ENCODE measurements around the gene MORC2.

DNA sequence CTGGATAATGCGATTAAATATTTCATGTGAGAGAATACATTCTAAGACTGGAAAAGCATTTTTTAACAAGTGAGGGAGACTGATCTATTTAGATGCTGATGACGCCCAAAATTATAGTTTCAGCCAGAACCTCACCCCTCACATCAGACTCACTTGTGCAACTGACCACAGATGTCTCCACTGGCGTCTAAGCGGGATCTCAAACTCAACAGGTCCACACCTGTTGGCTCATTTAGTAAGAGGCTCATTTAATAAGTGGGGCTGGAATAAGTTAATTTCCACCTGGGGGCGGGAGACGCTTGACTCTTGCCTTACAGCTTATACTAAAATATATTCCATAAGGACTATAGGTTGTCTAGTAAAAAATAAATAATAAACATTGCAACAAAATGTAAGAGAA lies 47.5 kb downstream of the MORC2 start:
- TF ChIP-seq, protein P1, sequence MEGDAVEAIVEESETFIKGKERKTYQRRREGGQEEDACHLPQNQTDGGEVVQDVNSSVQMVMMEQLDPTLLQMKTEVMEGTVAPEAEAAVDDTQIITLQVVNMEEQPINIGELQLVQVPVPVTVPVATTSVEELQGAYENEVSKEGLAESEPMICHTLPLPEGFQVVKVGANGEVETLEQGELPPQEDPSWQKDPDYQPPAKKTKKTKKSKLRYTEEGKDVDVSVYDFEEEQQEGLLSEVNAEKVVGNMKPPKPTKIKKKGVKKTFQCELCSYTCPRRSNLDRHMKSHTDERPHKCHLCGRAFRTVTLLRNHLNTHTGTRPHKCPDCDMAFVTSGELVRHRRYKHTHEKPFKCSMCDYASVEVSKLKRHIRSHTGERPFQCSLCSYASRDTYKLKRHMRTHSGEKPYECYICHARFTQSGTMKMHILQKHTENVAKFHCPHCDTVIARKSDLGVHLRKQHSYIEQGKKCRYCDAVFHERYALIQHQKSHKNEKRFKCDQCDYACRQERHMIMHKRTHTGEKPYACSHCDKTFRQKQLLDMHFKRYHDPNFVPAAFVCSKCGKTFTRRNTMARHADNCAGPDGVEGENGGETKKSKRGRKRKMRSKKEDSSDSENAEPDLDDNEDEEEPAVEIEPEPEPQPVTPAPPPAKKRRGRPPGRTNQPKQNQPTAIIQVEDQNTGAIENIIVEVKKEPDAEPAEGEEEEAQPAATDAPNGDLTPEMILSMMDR (conservative IDR thresholded peaks at IDR 0.05; ENCODE audit: low read depth, low read length) = no peak
- TF ChIP-seq EZH2phosphoT487 (IDR thresholded peaks at IDR 0.05; ENCODE audit: borderline replicate concordance, low read length) (no peak), EZH2 (IDR thresholded peaks at IDR 0.05; ENCODE audit: low read length, unreplicated experiment) (no peak)
